HG03039 (cell line): Measurements from ENCODE around the gene MCUB.

ENCODE experiments used
- ATAC-seq: cut with Tn5 transposase; IDR thresholded peaks from one replicate; pipeline ENCODE4 v1.9.1; 2021; ENCODE audit warnings: mild to moderate bottlenecking, moderate library complexity; ENCODE audit not compliant: unreplicated experiment

MCUB gene

GRCh38 chr4:109627361-109627760 is 67.3 kb downstream of the MCUB start:
- no peak for ATAC-seq

DNA sequence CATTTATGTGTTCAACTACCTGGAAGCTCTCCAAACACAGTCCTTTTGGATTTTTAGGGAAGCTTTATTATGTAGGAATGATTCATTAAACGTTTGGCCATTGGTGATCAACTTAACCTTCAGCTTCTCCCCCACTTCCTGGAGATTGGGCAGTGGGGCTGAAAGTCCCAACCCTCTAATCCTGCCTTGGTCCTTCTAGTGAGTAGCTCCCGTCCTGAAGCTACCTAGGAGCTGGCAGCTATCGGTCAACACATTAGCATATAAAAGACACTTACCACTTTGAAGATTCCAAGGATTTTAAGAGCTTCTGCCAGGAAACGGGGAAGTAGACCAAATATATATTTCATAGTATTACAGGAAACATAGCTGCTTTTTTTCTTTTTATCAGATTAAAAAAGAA is 69.7 kb downstream of the MCUB start:
- ATAC-seq, result no peak

GRCh38 chr4:109631532-109632108 is 71.6 kb downstream of the MCUB start:
- no peak for ATAC-seq

- no peak for ATAC-seq
These were observed 80.6 kb downstream of the MCUB start for GRCh38 chr4:109640644-109641043.

GRCh38 chr4:109645874-109646710 is 86.0 kb downstream of the MCUB start:
- ATAC-seq, result no peak

GRCh38 chr4:109648266-109648996 is 88.4 kb downstream of the MCUB start:
- peak; percentile 66 for ATAC-seq

GRCh38 chr4:109648997-109649575 is 89.0 kb downstream of the MCUB start:
- no peak for ATAC-seq

- ATAC-seq, result peak; percentile 76
These were observed 89.8 kb downstream of the MCUB start for GRCh38 chr4:109649872-109650271.

GRCh38 chr4:109655396-109655795 is 95.3 kb downstream of the MCUB start:
- ATAC-seq, result no peak

DNA sequence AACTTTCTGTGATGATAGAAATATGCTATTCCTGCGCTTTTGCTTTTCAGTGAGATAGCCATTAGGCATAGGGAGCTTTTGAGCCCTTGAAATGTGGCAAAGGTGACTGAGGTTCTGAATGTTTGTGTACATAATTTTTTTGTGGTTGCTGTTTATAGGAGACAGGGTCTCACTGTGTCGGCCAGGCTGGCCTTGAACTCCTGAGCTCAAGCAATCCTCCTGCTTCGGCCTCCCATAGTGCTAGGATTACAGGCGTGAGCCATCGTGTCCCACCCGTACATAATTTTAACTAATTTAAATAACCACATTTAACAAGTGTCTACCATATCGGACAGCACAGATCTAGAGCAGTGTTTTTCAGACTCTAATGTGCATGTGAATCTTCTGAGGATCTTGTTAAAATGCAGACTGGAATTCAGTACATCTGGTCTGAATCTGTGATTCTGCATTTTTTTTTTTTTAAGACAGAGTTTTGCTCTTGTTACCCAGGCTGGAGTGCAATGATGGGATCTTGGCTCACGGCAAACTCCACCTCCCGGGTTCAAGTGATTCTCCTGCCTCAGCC is 97.9 kb downstream of the MCUB start:
- no peak for ATAC-seq

DNA sequence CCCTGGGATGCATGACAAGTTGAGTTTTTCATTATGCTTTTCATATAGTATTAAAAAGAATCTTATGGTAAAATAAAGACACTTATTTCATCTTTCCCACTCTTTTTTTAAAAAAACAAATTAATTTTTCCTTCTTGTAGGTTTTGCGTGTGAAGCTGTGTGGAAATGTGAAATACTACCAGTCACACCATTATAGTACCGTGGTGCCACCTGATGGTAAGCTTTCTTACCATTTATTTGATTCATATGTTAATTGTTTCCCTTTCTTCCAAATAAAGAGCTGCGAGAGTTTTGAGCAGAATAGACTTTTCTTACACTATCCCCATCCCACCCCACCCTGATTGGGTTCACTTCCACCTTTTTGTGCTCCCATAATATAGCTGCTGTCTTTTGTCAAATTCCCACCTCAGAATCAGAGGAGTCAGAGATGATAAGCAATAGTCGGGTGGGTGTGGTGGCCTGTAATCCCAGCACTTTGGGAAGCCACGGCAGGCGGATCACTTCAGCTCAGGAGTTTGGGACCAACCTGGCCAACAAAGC is 98.9 kb downstream of the MCUB start:
- no peak for ATAC-seq

DNA sequence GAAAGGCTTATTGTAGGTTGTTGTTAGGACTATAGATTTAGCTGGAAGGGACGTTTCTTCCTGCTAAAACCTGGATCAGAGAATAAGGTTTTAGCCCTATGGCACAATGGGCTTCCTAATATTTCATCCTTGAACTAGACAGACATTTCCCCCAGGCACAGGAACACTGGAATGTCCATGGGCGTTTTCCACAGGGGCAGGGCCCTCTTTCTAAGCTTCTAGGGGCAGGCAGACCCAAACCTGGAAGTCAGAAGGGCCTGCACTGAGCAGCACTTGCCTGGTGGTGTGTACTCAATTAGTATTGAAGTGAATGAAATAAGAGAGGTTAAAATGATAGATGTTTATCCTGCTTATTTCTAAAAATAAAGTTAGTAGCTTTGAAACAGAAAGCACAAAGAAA is 102.1 kb downstream of the MCUB start:
- no peak for ATAC-seq

GRCh38 chr4:109662771-109663170 is 102.7 kb downstream of the MCUB start:
- no peak for ATAC-seq

- ATAC-seq, result no peak
These were observed 105.9 kb downstream of the MCUB start for GRCh38 chr4:109665783-109666485.

- ATAC-seq, result no peak
These were observed 111.3 kb downstream of the MCUB start for GRCh38 chr4:109671350-109671749.

DNA sequence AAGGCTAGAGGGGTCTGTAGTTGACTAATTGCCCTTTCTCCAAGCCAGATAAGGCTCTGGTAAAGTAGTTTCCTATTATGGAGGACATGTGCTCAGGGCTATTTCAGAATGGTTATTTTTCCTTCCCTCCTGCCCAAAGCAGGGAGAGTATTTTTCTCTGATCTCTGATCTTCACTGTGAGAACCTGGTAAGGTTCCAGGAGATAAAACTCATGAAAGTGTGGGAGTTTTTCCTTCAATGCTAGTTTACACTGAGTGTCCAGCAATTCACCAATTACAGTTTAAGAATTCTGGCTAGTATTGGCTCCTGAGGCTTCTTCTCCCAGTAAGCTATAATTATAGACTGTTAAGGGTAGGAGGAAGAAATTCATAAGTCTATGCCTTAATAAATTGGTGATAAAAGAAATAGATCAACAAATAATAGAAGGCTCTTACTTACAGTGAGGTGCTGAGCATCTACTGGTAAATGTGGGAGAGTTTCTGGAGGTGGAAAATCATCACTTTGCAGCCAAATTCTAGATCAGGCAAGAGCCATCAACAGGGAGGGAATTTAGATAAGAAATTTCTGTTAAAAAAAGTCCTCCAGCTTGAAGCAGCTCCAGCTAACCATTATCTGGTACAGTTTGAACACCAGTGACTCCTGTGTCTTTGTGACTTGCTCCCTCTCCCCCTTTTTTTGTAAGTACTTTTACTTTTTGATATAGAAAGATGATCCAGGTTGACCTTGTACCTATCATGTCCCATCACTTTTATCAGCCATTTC is 112.3 kb downstream of the MCUB start:
- ATAC-seq, result no peak

GRCh38 chr4:109673303-109673702 is 113.3 kb downstream of the MCUB start:
- no peak for ATAC-seq

- no peak for ATAC-seq
These were observed 115.1 kb downstream of the MCUB start for GRCh38 chr4:109675181-109675580.

DNA sequence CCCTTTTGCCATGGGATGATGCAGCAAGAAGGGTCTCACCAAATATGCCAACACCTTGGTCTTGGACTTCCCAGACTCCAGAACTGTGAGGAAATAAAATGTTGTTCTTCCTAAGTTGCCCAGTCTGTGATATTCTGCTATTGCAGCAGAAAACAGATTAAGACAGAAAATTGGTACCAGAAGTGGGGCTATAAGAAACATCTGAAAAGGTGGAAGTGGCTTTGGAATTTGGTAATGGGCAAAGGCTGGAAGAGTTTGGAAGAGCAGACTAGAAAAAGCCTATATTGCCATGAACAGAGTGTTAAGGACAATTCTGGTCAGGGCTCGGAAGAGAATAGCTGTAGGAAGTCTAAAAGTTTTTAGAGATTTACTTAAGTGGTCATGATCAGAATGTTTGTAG is 115.8 kb downstream of the MCUB start:
- ATAC-seq, result no peak

DNA sequence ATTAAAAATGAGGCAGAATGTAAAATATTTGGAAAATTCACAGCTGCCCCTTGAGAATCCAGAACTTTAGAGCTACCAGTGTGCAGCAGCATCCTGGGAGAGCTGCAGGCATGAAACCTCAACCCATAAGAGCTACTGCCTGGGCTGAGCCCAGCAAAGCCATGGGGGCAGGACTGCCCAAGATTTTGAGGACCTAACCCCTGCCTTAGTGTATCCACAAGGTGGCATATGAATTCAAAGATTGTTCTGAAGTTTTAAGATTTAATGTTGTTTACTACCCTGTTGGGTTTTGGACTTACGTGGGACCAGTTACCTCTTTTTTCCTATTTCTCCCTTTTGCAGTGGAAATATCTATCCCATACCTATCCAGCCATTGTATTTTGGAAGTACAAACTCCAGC is 116.8 kb downstream of the MCUB start:
- no peak for ATAC-seq
